Breast epithelium (tissue), 4 donors: ENCODE results near the gene NUMB. TPM values are rescaled to one million over a fixed set of nuclear protein-coding genes. Genes with fewer than 3 reads are reported as not detected.

Experiments
- DNase-seq, 2 donors: peaks; one replicate each; pipeline ENCODE4 v3.0.0-alpha.2; 2019; ENCODE audit warnings: low spot score in 2 of 2
- H3K27ac ChIP-seq, 2 donors: fragments of 200-600 bp; sonication (generic) in 1 of 2; one replicate each; pipeline ENCODE4 v1.5.1; 2016 to 2019; ENCODE audit warnings: mild to moderate bottlenecking in 1 of 2
- H3K27me3 ChIP-seq, 2 donors: fragments of 200-600 bp; sonication (generic) in 1 of 2; one replicate each; pipeline versions ENCODE4 v1.5.1 to v1.6.0; 2017 to 2019; ENCODE audit warnings: control low read depth in 1 of 2, mild to moderate bottlenecking in 1 of 2
- H3K36me3 ChIP-seq: fragments of 200-600 bp; one replicate; pipeline ENCODE4 v1.5.1; 2019
- H3K4me1 ChIP-seq, 2 donors: fragments of 200-600 bp; sonication (generic); one replicate each; pipeline ENCODE4 v1.5.1; 2016 to 2019; ENCODE audit warnings: control low read depth in 1 of 2
- H3K4me3 ChIP-seq, 3 donors: fragments of 200-600 bp; sonication (generic); 1 replicate in 2 of 3; 2 replicates in 1 of 3; pipeline ENCODE4 v1.5.1; 2016 to 2019; ENCODE audit warnings: mild to moderate bottlenecking in 3 of 3, moderate library complexity in 2 of 3
- H3K9me3 ChIP-seq, 2 donors: fragments of 200-600 bp; sonication (generic) in 1 of 2; one replicate each; pipeline ENCODE4 v1.5.1; 2016 to 2019; ENCODE audit warnings: control low read depth in 1 of 2
- POLR2A ChIP-seq: fragments of 450-650 bp; IDR thresholded peaks from one replicate; pipeline ENCODE4 v1.6.1; 2016; ENCODE audit warnings: antibody characterized with exemption, mild to moderate bottlenecking, moderate library complexity
- POLR2AphosphoS5 ChIP-seq, 3 donors: sonication (generic); formaldehyde crosslinking; IDR thresholded peaks; one replicate each; pipeline ENCODE4 v1.6.1; 2017; ENCODE audit warnings: antibody characterized with exemption in 3 of 3
- intact Hi-C: fragments of 100-400 bp; cut with DNase I; formaldehyde crosslinking; loops from one replicate; pipeline ENCODE4 v1.15.1; 2023; ENCODE audit warnings: low total_unique reads
- total RNA-seq, 3 donors: library from RNA; depleted of rRNA; stranded (reverse); fragments of >200 nt; gene quantifications; one replicate each; pipeline ENCODE4 v1.1.0, GENCODE V29; 2016
- TF ChIP-seq, protein P1 (sequence below), 3 donors: fragments of 450-650 bp; IDR thresholded peaks; one replicate each; pipeline ENCODE4 v1.5.1; 2016 to 2017; ENCODE audit warnings: antibody characterized with exemption in 3 of 3, mild to moderate bottlenecking in 3 of 3, moderate library complexity in 3 of 3

The NUMB gene
- total RNA-seq, 3 donors from 2014 or later, result 49.6 to 84.0 (median 61.6) TPM

DNA sequence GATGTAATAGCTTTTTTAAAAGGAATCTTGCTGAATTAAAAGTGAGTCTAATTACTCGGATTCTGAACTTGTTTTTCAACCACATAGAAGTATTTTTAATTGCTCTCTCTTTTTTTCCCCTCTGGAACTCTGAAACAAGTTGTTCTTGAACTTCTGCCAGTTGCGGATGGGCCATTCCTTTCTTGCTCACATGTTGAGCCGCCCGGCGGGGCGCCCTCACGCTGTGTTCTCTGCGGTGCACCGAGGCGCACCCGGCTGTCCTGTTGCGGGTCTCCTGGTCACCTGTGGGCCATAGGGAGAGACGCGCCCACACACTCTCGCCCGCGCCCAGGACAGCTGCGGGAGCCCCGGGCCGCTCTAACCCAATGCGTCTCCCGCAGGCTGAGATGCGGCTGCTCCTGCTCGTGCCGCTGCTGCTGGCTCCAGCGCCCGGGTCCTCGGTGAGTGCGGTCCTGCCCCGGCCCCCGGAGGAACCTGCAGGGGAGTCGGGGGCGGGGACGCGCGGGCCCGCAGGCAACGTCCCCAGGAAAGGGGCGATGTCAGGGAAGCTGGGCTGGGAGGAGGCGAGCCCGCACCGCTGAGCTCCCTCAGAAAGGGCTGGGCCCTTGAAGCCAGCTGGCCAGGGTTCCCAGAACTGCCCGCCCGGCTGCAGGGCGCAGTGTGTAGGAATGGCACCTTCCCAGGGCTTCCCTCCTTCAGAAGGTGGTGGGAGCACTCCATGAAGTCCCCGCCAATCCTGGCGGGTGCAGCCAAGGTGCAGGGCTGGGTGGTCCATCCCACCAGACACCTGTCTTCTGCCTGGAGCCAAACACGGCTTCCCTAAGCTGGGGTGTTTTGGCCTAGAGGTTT lies 218.7 kb downstream of the NUMB start:
- Histone ChIP-seq H3K27me3 (no peaks in the 10 kb centered on the region), H3K27ac (peak overlapping the region in 1 of 2 donors; percentile 60), H3K4me1 (peaks cover 7 to 10% of the 10 kb centered on the region in 2 donors), H3K9me3 (no peaks in the 10 kb centered on the region), H3K4me3 (peak overlapping the region; percentile 53 to 84 (median 67)), H3K36me3 (no peaks in the 10 kb centered on the region)
- TF ChIP-seq, protein P1, sequence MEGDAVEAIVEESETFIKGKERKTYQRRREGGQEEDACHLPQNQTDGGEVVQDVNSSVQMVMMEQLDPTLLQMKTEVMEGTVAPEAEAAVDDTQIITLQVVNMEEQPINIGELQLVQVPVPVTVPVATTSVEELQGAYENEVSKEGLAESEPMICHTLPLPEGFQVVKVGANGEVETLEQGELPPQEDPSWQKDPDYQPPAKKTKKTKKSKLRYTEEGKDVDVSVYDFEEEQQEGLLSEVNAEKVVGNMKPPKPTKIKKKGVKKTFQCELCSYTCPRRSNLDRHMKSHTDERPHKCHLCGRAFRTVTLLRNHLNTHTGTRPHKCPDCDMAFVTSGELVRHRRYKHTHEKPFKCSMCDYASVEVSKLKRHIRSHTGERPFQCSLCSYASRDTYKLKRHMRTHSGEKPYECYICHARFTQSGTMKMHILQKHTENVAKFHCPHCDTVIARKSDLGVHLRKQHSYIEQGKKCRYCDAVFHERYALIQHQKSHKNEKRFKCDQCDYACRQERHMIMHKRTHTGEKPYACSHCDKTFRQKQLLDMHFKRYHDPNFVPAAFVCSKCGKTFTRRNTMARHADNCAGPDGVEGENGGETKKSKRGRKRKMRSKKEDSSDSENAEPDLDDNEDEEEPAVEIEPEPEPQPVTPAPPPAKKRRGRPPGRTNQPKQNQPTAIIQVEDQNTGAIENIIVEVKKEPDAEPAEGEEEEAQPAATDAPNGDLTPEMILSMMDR (IDR thresholded peaks at IDR 0.05), result no peak
- TF ChIP-seq POLR2A (no peak), POLR2AphosphoS5 (IDR thresholded peaks at IDR 0.05) (no peak)
- DNase-seq, result peak in 1 of 2 donors; percentile 41
- intact Hi-C loops, result loop anchor here (10.0 kb wide), 1 partner anchor 45 kb away; no protein-coding TSS in a partner anchor

DNA sequence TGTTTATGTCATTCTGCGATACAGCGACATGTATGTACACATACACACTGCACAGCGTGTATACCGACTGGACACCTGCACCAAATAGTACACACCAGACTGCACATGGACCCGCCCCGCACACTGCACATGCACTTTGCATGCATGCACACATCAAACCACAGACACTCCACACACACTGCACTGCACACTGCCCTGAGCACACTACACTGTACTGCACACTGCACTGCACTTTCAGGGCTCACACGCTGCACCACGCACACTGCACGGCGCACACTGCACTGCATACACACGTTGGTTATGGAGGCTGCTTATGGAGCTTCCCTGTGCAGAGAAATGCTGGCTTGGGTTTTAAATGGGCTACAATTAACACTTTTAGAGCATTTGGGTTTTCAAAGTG lies 219.4 kb downstream of the NUMB start:
- H3K4me3 ChIP-seq, result peak overlapping the region; percentile 53 to 84 (median 67)
- no peaks in the 10 kb centered on the region for H3K36me3 ChIP-seq
- intact Hi-C loops, result loop anchor here (10.0 kb wide), 1 partner anchor 46 kb away; no protein-coding TSS in a partner anchor
- no peaks in the 10 kb centered on the region for H3K9me3 ChIP-seq
- H3K27me3 ChIP-seq, result peaks cover 0 to under 1% of the 10 kb centered on the region in 2 donors
- H3K27ac ChIP-seq, result no peak overlapping the region
- H3K4me1 ChIP-seq, result peaks cover 7 to 10% of the 10 kb centered on the region in 2 donors
- DNase-seq, result no peak
- TF ChIP-seq, protein P1 (IDR thresholded peaks at IDR 0.05), result no peak
- TF ChIP-seq POLR2A (no peak), POLR2AphosphoS5 (IDR thresholded peaks at IDR 0.05) (no peak)

DNA sequence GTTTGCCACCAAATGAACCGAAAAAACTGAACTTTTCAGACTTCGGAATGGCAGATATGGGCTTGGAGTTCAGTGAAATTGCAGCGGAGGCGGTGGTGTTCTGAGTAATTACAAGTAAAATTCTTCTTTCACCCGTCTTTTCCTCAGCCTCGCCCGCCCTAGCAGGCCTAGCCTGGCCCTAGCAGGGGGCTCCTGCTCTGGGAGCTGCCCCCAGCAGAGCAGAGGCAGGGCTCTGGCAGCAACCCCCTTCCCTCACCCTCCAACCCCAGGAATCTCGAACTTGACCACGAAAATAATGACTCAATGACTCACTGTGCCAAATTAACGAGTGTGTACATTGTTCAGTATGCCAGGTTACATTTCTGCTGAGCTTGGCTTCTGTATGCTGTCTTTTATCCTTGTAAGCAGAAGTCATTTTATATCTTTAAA lies 219.9 kb downstream of the NUMB start:
- H3K4me1 ChIP-seq, result peaks cover 7 to 10% of the 10 kb centered on the region in 2 donors
- DNase-seq, result no peak
- intact Hi-C loops, result loop anchor here (10.0 kb wide), 1 partner anchor 46 kb away; no protein-coding TSS in a partner anchor
- peaks cover 0 to 3% of the 10 kb centered on the region in 2 donors for H3K27me3 ChIP-seq
- TF ChIP-seq POLR2A (no peak), POLR2AphosphoS5 (IDR thresholded peaks at IDR 0.05) (no peak)
- TF ChIP-seq, protein P1 (IDR thresholded peaks at IDR 0.05), result no peak
- H3K27ac ChIP-seq, result peak overlapping the region; percentile 58 to 77
- H3K9me3 ChIP-seq, result no peaks in the 10 kb centered on the region
- no peaks in the 10 kb centered on the region for H3K36me3 ChIP-seq
- H3K4me3 ChIP-seq, result peak overlapping the region; percentile 53 to 84 (median 67)

DNA sequence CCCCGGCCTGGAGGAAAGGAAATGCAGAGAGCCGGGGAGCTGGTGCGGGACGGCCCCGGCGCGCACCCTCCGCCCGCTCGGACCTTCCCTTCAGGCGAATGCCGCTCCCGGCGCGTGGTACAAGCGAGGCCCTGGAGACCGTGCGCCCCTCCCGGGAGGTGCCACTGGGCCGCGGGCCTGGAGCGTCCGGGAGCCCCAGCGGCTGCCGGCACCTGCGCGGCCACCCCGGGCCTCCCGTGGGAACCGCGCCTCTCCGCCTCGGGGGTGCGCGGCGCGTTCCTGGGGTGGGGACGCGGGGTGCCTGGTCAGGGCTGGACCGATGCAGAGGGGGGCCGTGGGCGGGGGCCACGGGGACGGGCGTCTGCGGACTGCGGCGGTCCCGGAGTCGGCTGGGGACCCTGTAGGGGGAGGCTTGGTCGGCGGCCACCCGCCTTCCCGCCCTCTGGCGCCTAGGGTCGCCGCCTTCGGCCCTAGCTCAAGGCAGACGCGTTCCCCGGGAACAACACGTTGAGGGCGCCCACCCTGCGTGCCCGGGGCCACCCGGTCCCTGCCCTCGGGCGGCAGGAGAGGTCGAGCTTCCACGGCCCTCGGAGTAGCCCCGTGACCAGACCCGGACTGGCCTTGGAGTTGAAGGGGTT lies 220.4 kb downstream of the NUMB start:
- Histone ChIP-seq H3K27me3 (peaks cover 0 to 3% of the 10 kb centered on the region in 2 donors), H3K27ac (peak overlapping the region; percentile 58 to 77), H3K4me1 (peaks cover 7 to 10% of the 10 kb centered on the region in 2 donors), H3K36me3 (no peaks in the 10 kb centered on the region), H3K9me3 (no peaks in the 10 kb centered on the region), H3K4me3 (peak overlapping the region; percentile 53 to 84 (median 67))
- TF ChIP-seq, protein P1 (IDR thresholded peaks at IDR 0.05), result no peak
- TF ChIP-seq POLR2A (no peak), POLR2AphosphoS5 (IDR thresholded peaks at IDR 0.05) (no peak)
- no peak for DNase-seq
- intact Hi-C loops, result loop anchor here (10.0 kb wide), 1 partner anchor 47 kb away; no protein-coding TSS in a partner anchor
